ENCODE measurements around the gene CFAP65. TPM values are rescaled to one million over a fixed set of nuclear protein-coding genes. Genes with fewer than 3 reads are reported as not detected.

The CFAP65 gene
- total and polyA plus RNA-seq, 12 donors = not detected

- intact Hi-C loops (cut with DNase I) = loop anchor here in 1 of 10 donors (2.0 kb wide), 1 partner anchor 44 kb away; no protein-coding TSS in a partner anchor
- no peak for ATAC-seq
- H3K4me3 ChIP-seq = peak within 1 kb of the TSS in 9 of 10 donors; percentile 13 to 43 (median 28)
- DNase-seq = no peak
- WGBS, 2 donors = 1 to 2% methylated on average over 70 to 75 of the region's 76 CpGs
- no peak for TF ChIP-seq CTCF (IDR thresholded peaks at IDR 0.05)
- no peaks in the 10 kb centered on the region for H3K9me3 ChIP-seq
- no peak within 1 kb of the TSS for H3K27ac ChIP-seq
- H3K27me3 ChIP-seq = peaks cover 39 to 85% (median 77%) of the 10 kb centered on the region in 7 donors
- H3K4me1 ChIP-seq = peaks cover 27 to 40% (median 37%) of the 10 kb centered on the region in 9 donors
- no peaks in the 10 kb centered on the region for H3K36me3 ChIP-seq
Measured at GRCh38 chr2:219060821-219061791, 19.8 kb upstream of the CFAP65 start, which contains the start of gene IHH. IHH (minus strand) TSS chr2:219060921; CDS start chr2:219060467, 454 bp downstream.

DNA sequence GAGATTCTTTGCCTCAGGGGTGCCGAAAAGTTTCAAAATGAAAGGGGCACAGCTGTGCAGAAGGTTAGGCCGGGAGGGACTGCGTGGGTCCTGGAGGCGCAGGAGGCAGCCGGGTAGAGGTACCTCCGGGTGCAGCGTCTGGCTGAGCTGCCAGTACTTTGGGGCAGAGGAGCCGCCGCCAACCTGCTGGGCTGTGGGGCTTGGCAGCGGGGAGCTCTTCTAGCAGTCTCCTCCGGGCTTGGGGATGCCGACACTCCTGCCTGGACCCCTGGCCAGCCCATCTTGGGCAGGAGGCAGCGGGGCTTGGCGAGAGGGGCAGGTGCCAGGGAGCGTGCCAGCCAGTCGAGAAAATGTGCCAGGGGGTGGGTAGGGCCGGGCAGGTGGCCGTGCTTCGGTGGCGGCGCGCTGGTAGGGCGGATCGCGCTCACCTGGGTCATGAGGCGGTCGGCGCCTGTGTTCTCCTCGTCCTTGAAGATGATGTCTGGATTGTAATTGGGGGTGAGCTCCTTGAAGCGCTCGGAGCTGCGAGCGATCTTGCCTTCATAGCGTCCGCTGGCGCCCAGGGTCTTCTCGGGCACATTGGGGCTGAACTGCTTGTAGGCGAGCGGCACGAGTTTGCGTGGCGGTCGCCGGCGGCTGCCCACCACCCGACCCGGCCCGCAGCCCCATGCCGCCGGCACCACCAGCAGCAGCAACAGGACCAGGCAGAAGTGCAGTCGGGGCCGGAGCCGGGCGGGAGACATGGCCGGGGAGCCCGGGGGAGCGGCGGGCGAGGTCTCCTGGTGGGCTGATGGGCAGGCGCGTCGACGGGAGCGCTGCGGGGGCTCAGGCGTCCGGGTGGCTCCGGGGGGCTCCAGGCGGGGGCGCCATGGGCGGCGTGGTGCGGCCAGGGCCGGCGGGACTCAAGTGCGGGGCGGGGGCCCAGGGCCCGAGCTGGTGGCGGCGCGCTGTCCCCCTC is 18.7 kb upstream of the CFAP65 start:
- peaks cover 27 to 40% (median 37%) of the 10 kb centered on the region in 9 donors for H3K4me1 ChIP-seq
- peak overlapping the region in 7 of 10 donors; percentile 5 to 33 (median 19) for H3K4me3 ChIP-seq
- no peak for TF ChIP-seq CTCF (IDR thresholded peaks at IDR 0.05)
- H3K27ac ChIP-seq = no peak overlapping the region
- H3K9me3 ChIP-seq = no peaks in the 10 kb centered on the region
- no peak for DNase-seq
- ATAC-seq = no peak
- H3K27me3 ChIP-seq = peaks cover 39 to 96% (median 84%) of the 10 kb centered on the region in 7 donors
- 4 to 5% methylated on average over 62 to 81 of the region's 81 CpGs for WGBS, 2 donors
- H3K36me3 ChIP-seq = no peaks in the 10 kb centered on the region
- intact Hi-C loops (cut with DNase I) = loop anchor here (1.0 to 10.0 kb wide), 12 partner anchors 45 to 245 kb away; partner anchors contain the start of gene PTPRN (in 1 of the 10)

DNA sequence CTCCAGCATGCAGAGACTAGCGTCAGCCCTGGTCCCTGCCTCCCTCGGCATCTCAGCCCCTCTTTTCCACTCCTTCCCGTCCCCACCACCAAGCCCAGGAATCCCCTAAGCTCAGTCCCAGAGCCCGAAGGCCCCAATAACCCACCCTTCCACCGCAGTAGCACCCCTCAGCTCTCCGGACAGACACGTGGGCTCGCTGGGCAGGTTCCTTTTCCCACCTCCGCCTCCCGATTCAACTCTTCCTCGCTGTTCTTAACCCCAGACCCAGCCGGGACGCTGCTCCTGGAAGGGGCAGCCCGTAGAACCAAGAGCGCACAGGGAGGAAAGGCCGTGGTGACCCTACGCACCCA is 18.0 kb upstream of the CFAP65 start:
- ATAC-seq = no peak
- Histone ChIP-seq H3K27me3 (peaks cover 39 to 100% (median 91%) of the 10 kb centered on the region in 7 donors), H3K4me1 (peaks cover 27 to 40% (median 37%) of the 10 kb centered on the region in 9 donors), H3K27ac (no peak overlapping the region), H3K36me3 (no peaks in the 10 kb centered on the region), H3K9me3 (no peaks in the 10 kb centered on the region), H3K4me3 (peak overlapping the region in 5 of 10 donors; percentile 6 to 33 (median 10))
- DNase-seq = no peak
- intact Hi-C loops (cut with DNase I) = loop anchor here (1.0 to 10.0 kb wide), 11 partner anchors 55 to 245 kb away; partner anchors contain the start of gene PTPRN (in 1 of the 10)
- TF ChIP-seq CTCF (IDR thresholded peaks at IDR 0.05) = no peak
- 3 to 5% methylated on average over 16 to 17 of the region's 17 CpGs for WGBS, 2 donors
